HL-60 (cell line): ENCODE data around the gene UGT1A7.

Source experiments
- CTCF ChIP-seq: IDR thresholded peaks from one replicate; pipeline ENCODE4 v1.5.1; 2011; ENCODE audit warnings: low read length, control low read depth, inconsistent platforms; ENCODE audit not compliant: insufficient read depth
- GABPA ChIP-seq: IDR thresholded peaks from 2 replicates; pipeline ENCODE4 v1.6.1; 2012; ENCODE audit warnings: low read depth
- POLR2AphosphoS5 ChIP-seq: IDR thresholded peaks from 2 replicates; pipeline ENCODE4 v1.6.1; 2012; ENCODE audit warnings: low read depth
- REST ChIP-seq: IDR thresholded peaks from 2 replicates; pipeline ENCODE4 v1.6.1; 2012; ENCODE audit warnings: low read depth; ENCODE audit not compliant: insufficient replicate concordance
- SPI1 ChIP-seq: IDR thresholded peaks from 2 replicates; pipeline ENCODE4 v1.6.1; 2012; ENCODE audit warnings: low read depth, mild to moderate bottlenecking, borderline replicate concordance

GRCh38 chr2:233796254-233796653 is 114.6 kb downstream of the UGT1A7 start:
- no peak for TF ChIP-seq CTCF
- no peak for TF ChIP-seq POLR2AphosphoS5
- no peak for TF ChIP-seq REST
- no peak for TF ChIP-seq GABPA
- no peak for TF ChIP-seq SPI1
